HepG2 (cell line): ENCODE data around the gene SPSB2. TPM values are rescaled to one million over a fixed set of nuclear protein-coding genes. Genes with fewer than 3 reads are reported as not detected.

Experiments used
- BCL6 ChIP-seq: IDR thresholded peaks from 2 replicates; pipeline ENCODE4 v1.6.1; 2016; ENCODE audit warnings: missing genetic modification reagents, missing compliant biosample characterization
- GABPA ChIP-seq, 2 experiments: IDR thresholded peaks; 2 replicates each; pipeline ENCODE4 v1.6.1; 2011 to 2016; ENCODE audit warnings: low read depth in 2 of 2, low read length in 1 of 2, missing biosample characterization in 1 of 2, missing genetic modification characterization in 1 of 2
- HNRNPK ChIP-seq: fragments of 200-400 bp; formaldehyde crosslinking; IDR thresholded peaks from 2 replicates; pipeline ENCODE4 v1.6.1; 2018; ENCODE audit warnings: low read length, low read depth, moderate library complexity, mild to moderate bottlenecking; ENCODE audit not compliant: poor library complexity, severe bottlenecking
- IKZF1 ChIP-seq: fragments of 450-650 bp; IDR thresholded peaks from 2 replicates; pipeline ENCODE4 v1.7.1; 2016
- KLF6 ChIP-seq: IDR thresholded peaks from 2 replicates; pipeline ENCODE4 v1.8.0; 2016; ENCODE audit warnings: missing biosample characterization, missing genetic modification reagents
- NFIC ChIP-seq: IDR thresholded peaks from 2 replicates; pipeline ENCODE4 v1.6.1; 2012; ENCODE audit warnings: mild to moderate bottlenecking, low read length, inconsistent platforms
- RAD51 ChIP-seq: fragments of 450-650 bp; IDR thresholded peaks from 2 replicates; pipeline ENCODE4 v1.6.1; 2016; ENCODE audit warnings: borderline replicate concordance
- RBM22 ChIP-seq: fragments of 200-400 bp; formaldehyde crosslinking; optimal IDR thresholded peaks from 2 replicates; pipeline ENCODE3; 2017; ENCODE audit warnings: mild to moderate bottlenecking, low read length, moderate library complexity
- REPIN1 ChIP-seq: sonication (generic); formaldehyde crosslinking; IDR thresholded peaks from 2 replicates; pipeline ENCODE4 v1.8.0; 2022; ENCODE audit warnings: missing genetic modification reagents, low read depth, mild to moderate bottlenecking, borderline replicate concordance
- SIN3B ChIP-seq: fragments of 150-350 bp; IDR thresholded peaks from 2 replicates; pipeline ENCODE4 v1.6.1; 2014; ENCODE audit warnings: low read length
- SMAD9 ChIP-seq: sonication (generic); formaldehyde crosslinking; IDR thresholded peaks from 2 replicates; pipeline ENCODE4 v1.5.1; 2020; ENCODE audit warnings: mild to moderate bottlenecking, missing genetic modification reagents
- SSRP1 ChIP-seq: IDR thresholded peaks from 2 replicates; pipeline ENCODE4 v1.6.1; 2016; ENCODE audit warnings: control low read depth
- ZNF703 ChIP-seq: sonication (generic); formaldehyde crosslinking; IDR thresholded peaks from 2 replicates; pipeline ENCODE4 v1.5.1; 2020; ENCODE audit warnings: missing genetic modification reagents, mild to moderate bottlenecking, moderate library complexity, borderline replicate concordance
- ZNF883 ChIP-seq: sonication (generic); formaldehyde crosslinking; IDR thresholded peaks from 2 replicates; pipeline ENCODE4 v1.5.1; 2020; ENCODE audit warnings: mild to moderate bottlenecking, missing genetic modification reagents; ENCODE audit errors: not compliant biosample characterization
- polyA plus RNA-seq, 8 experiments: library from polyadenylated mRNA; depleted of rRNA in 3 of 8; stranded (reverse) in 7 of 8; unstranded in 1 of 8; fragments of >200 nt; fragmentation: Illumina TruSeq in 4 of 8; extraction: Trizol in 4 of 8; gene quantifications; 2 replicates each; pipeline versions ENCODE4 v1.2.1 to v1.2.3, GENCODE V29; 2011 to 2016; ENCODE audit warnings: low read depth in 4 of 8, missing spikeins in 1 of 8, mixed read lengths in 1 of 8; ENCODE audit not compliant: insufficient read depth in 1 of 8
- total RNA-seq, 5 experiments: library from RNA; depleted of rRNA; stranded (reverse); fragments of >200 nt; fragmentation: Illumina TruSeq; extraction: Trizol; gene quantifications; 2 replicates each; pipeline ENCODE4 v1.2.3, GENCODE V29; 2016; ENCODE audit warnings: low read depth in 1 of 5
- TF ChIP-seq, protein P1 (sequence below): sonication (generic); formaldehyde crosslinking; IDR thresholded peaks from 2 replicates; pipeline ENCODE4 v1.4.0; 2020; ENCODE audit warnings: missing genetic modification reagents, borderline replicate concordance
- TF ChIP-seq, protein P2 (sequence below), 2 experiments: sonication (generic) in 1 of 2; formaldehyde crosslinking in 1 of 2; IDR thresholded peaks; 2 replicates each; pipeline versions ENCODE4 v1.4.0 to v1.6.1; 2016 to 2020; ENCODE audit warnings: borderline replicate concordance in 1 of 2, low read depth in 1 of 2, mild to moderate bottlenecking in 1 of 2, missing genetic modification reagents in 1 of 2
- TF ChIP-seq, protein P3 (sequence below): sonication (generic); formaldehyde crosslinking; IDR thresholded peaks from 2 replicates; pipeline ENCODE4 v1.4.0; 2020; ENCODE audit warnings: mild to moderate bottlenecking, missing genetic modification reagents
- TF ChIP-seq, protein P4 (sequence below): sonication (generic); formaldehyde crosslinking; conservative IDR thresholded peaks from 2 replicates; pipeline ENCODE4 v1.4.0; 2020; ENCODE audit warnings: mild to moderate bottlenecking, missing genetic modification reagents, moderate library complexity

The SPSB2 gene
- total and polyA plus RNA-seq, 2 of the 13 experiments (the other 11 are each of a cell fraction or from before 2014, with no cell fraction given), result 2.0 to 6.2 TPM

DNA sequence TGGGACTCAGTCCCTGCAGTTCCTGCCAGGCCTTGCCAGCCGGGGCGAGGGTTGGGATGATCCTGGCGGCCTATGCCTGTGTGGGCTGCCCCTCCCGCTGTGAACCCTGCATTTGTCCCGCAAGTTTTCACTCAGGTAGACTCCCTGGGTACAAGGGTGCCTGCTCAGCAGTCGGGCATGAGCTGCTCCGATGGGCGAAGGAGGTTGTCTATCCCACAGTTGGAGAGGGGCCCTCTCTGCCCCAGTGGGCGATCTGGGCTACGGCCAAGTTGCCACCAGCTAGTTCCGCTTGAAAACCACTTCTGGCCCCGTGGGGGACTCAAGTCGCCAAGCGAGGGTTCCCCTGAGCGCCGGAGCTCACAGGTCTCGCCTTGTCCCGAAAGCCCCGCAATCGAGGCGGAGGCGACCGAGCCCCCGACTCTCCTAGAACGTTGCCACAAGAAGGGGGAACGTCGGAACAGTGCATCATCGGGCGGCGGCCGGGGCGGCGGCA is 6.1 kb downstream of the SPSB2 start (continued):
- TF ChIP-seq, protein P1, sequence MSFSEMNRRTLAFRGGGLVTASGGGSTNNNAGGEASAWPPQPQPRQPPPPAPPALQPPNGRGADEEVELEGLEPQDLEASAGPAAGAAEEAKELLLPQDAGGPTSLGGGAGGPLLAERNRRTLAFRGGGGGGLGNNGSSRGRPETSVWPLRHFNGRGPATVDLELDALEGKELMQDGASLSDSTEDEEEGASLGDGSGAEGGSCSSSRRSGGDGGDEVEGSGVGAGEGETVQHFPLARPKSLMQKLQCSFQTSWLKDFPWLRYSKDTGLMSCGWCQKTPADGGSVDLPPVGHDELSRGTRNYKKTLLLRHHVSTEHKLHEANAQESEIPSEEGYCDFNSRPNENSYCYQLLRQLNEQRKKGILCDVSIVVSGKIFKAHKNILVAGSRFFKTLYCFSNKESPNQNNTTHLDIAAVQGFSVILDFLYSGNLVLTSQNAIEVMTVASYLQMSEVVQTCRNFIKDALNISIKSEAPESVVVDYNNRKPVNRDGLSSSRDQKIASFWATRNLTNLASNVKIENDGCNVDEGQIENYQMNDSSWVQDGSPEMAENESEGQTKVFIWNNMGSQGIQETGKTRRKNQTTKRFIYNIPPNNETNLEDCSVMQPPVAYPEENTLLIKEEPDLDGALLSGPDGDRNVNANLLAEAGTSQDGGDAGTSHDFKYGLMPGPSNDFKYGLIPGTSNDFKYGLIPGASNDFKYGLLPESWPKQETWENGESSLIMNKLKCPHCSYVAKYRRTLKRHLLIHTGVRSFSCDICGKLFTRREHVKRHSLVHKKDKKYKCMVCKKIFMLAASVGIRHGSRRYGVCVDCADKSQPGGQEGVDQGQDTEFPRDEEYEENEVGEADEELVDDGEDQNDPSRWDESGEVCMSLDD (CRISPR knock-in tag), result no peak
- TF ChIP-seq RBM22 (no peak), HNRNPK (no peak), IKZF1 (no peak), NFIC (no peak), GABPA (IDR thresholded peaks at IDR 0.05; ENCODE audit: low read depth, low read length) (no peak), GABPA (CRISPR knock-in tag; IDR thresholded peaks at IDR 0.05; ENCODE audit: low read depth) (no peak), SMAD9 (CRISPR knock-in tag) (no peak), BCL6 (CRISPR knock-in tag) (no peak), RAD51 (no peak), KLF6 (CRISPR knock-in tag) (no peak), SSRP1 (CRISPR knock-in tag) (no peak), SIN3B (no peak), ZNF703 (CRISPR knock-in tag) (no peak), ZNF883 (CRISPR knock-in tag) (peak; percentile 17), REPIN1 (CRISPR knock-in tag) (no peak)
- TF ChIP-seq, protein P2, sequence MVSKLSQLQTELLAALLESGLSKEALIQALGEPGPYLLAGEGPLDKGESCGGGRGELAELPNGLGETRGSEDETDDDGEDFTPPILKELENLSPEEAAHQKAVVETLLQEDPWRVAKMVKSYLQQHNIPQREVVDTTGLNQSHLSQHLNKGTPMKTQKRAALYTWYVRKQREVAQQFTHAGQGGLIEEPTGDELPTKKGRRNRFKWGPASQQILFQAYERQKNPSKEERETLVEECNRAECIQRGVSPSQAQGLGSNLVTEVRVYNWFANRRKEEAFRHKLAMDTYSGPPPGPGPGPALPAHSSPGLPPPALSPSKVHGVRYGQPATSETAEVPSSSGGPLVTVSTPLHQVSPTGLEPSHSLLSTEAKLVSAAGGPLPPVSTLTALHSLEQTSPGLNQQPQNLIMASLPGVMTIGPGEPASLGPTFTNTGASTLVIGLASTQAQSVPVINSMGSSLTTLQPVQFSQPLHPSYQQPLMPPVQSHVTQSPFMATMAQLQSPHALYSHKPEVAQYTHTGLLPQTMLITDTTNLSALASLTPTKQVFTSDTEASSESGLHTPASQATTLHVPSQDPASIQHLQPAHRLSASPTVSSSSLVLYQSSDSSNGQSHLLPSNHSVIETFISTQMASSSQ (IDR thresholded peaks at IDR 0.05; ENCODE audit: low read depth), result no peak
- TF ChIP-seq, protein P2 (CRISPR knock-in tag; IDR thresholded peaks at IDR 0.05; ENCODE audit: borderline replicate concordance), result no peak
- TF ChIP-seq, protein P3, sequence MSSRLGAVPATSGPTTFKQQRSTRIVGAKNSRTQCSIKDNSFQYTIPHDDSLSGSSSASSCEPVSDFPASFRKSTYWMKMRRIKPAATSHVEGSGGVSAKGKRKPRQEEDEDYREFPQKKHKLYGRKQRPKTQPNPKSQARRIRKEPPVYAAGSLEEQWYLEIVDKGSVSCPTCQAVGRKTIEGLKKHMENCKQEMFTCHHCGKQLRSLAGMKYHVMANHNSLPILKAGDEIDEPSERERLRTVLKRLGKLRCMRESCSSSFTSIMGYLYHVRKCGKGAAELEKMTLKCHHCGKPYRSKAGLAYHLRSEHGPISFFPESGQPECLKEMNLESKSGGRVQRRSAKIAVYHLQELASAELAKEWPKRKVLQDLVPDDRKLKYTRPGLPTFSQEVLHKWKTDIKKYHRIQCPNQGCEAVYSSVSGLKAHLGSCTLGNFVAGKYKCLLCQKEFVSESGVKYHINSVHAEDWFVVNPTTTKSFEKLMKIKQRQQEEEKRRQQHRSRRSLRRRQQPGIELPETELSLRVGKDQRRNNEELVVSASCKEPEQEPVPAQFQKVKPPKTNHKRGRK, result no peak
- TF ChIP-seq, protein P4, sequence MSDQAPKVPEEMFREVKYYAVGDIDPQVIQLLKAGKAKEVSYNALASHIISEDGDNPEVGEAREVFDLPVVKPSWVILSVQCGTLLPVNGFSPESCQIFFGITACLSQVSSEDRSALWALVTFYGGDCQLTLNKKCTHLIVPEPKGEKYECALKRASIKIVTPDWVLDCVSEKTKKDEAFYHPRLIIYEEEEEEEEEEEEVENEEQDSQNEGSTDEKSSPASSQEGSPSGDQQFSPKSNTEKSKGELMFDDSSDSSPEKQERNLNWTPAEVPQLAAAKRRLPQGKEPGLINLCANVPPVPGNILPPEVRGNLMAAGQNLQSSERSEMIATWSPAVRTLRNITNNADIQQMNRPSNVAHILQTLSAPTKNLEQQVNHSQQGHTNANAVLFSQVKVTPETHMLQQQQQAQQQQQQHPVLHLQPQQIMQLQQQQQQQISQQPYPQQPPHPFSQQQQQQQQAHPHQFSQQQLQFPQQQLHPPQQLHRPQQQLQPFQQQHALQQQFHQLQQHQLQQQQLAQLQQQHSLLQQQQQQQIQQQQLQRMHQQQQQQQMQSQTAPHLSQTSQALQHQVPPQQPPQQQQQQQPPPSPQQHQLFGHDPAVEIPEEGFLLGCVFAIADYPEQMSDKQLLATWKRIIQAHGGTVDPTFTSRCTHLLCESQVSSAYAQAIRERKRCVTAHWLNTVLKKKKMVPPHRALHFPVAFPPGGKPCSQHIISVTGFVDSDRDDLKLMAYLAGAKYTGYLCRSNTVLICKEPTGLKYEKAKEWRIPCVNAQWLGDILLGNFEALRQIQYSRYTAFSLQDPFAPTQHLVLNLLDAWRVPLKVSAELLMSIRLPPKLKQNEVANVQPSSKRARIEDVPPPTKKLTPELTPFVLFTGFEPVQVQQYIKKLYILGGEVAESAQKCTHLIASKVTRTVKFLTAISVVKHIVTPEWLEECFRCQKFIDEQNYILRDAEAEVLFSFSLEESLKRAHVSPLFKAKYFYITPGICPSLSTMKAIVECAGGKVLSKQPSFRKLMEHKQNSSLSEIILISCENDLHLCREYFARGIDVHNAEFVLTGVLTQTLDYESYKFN (CRISPR knock-in tag), result no peak
